WTC11 (cell line): Measurements from ENCODE around the gene SNX9.
"Not testable (repeated sequence)": the region's sequence is repeated elsewhere in the genome, so short reads cannot be mapped to it uniquely, and the experiment has no call there.

Experiments used
- ETV6 ChIP-seq: sonication (generic); formaldehyde crosslinking; IDR thresholded peaks from 2 replicates; pipeline ENCODE4 v1.8.1; 2022; ENCODE audit warnings: mild to moderate bottlenecking, missing genetic modification reagents
- FOXJ3 ChIP-seq: sonication (generic); formaldehyde crosslinking; IDR thresholded peaks from 2 replicates; pipeline ENCODE4 v1.9.0; 2021; ENCODE audit warnings: missing genetic modification reagents, mild to moderate bottlenecking, borderline replicate concordance
- FOXK1 ChIP-seq: sonication (generic); formaldehyde crosslinking; IDR thresholded peaks from 2 replicates; pipeline ENCODE4 v1.8.0; 2022; ENCODE audit warnings: mild to moderate bottlenecking, moderate library complexity, missing genetic modification reagents
- JUN ChIP-seq: sonication (generic); formaldehyde crosslinking; IDR thresholded peaks from 2 replicates; pipeline ENCODE4 v1.8.0; 2023; ENCODE audit warnings: mild to moderate bottlenecking, missing genetic modification reagents
- MXD4 ChIP-seq: fragments of 250-450 bp; sonication (Bioruptor Pico); IDR thresholded peaks from 2 replicates; pipeline ENCODE4 v1.8.0; 2021; ENCODE audit warnings: mild to moderate bottlenecking, moderate library complexity, borderline replicate concordance
- RELA ChIP-seq: sonication (generic); formaldehyde crosslinking; IDR thresholded peaks from 2 replicates; pipeline ENCODE4 v1.8.1; 2022; ENCODE audit warnings: missing genetic modification reagents, mild to moderate bottlenecking, borderline replicate concordance
- TEAD4 ChIP-seq: sonication (generic); formaldehyde crosslinking; IDR thresholded peaks from 2 replicates; pipeline ENCODE4 v1.8.0; 2022; ENCODE audit warnings: mild to moderate bottlenecking, missing genetic modification reagents
- TF ChIP-seq, protein P1 (sequence below): fragments of 200-600 bp; IDR thresholded peaks from 2 replicates; pipeline ENCODE4 v1.8.0; 2022; ENCODE audit warnings: antibody characterized with exemption
- TF ChIP-seq, protein P2 (sequence below): fragments of 250-450 bp; sonication (Bioruptor Pico); IDR thresholded peaks from 2 replicates; pipeline ENCODE4 v1.9.0; 2021; ENCODE audit warnings: mild to moderate bottlenecking
- TF ChIP-seq, protein P3 (sequence below): sonication (generic); formaldehyde crosslinking; conservative IDR thresholded peaks from 2 replicates; pipeline ENCODE4 v1.8.1; 2023; ENCODE audit warnings: mild to moderate bottlenecking, low read depth, missing genetic modification reagents, moderate library complexity
- TF ChIP-seq, protein P4 (sequence below): sonication (generic); formaldehyde crosslinking; IDR thresholded peaks from 2 replicates; pipeline ENCODE4 v1.8.0; 2022; ENCODE audit warnings: mild to moderate bottlenecking, missing genetic modification reagents
- TF ChIP-seq, protein P5 (sequence below): sonication (generic); formaldehyde crosslinking; IDR thresholded peaks from 2 replicates; pipeline ENCODE4 v1.8.0; 2022; ENCODE audit warnings: mild to moderate bottlenecking, missing genetic modification reagents
- TF ChIP-seq, protein P6 (sequence below): sonication (generic); formaldehyde crosslinking; IDR thresholded peaks from 2 replicates; pipeline ENCODE4 v1.8.1; 2023; ENCODE audit warnings: mild to moderate bottlenecking, missing genetic modification reagents

DNA sequence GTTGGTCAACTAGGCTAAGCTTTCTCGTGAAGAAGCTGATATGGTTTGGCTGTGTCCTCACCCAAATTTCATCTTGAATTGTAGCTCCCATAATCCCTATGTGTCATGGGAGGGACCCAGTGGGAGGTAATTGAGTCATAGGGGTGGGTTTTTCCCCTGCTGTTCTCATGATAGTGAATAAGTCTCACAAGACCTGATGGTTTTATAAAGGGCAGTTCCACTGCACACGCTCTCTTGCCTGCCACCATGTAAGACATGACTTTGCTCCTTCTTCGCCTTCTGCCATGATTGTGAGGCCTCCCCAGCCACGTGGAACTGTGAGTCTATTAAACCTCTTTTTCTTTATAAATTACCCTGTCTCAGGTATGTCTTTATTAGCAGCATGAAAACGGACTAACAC lies 29.0 kb upstream of the SNX9 start:
- not testable (repeated sequence) for TF ChIP-seq RELA; JUN; FOXK1; MXD4 (CRISPR knock-in tag); TEAD4; ETV6 (CRISPR knock-in tag); FOXJ3 (CRISPR knock-in tag)
- TF ChIP-seq, protein P1, sequence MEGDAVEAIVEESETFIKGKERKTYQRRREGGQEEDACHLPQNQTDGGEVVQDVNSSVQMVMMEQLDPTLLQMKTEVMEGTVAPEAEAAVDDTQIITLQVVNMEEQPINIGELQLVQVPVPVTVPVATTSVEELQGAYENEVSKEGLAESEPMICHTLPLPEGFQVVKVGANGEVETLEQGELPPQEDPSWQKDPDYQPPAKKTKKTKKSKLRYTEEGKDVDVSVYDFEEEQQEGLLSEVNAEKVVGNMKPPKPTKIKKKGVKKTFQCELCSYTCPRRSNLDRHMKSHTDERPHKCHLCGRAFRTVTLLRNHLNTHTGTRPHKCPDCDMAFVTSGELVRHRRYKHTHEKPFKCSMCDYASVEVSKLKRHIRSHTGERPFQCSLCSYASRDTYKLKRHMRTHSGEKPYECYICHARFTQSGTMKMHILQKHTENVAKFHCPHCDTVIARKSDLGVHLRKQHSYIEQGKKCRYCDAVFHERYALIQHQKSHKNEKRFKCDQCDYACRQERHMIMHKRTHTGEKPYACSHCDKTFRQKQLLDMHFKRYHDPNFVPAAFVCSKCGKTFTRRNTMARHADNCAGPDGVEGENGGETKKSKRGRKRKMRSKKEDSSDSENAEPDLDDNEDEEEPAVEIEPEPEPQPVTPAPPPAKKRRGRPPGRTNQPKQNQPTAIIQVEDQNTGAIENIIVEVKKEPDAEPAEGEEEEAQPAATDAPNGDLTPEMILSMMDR: not testable (repeated sequence)
- TF ChIP-seq, protein P2, sequence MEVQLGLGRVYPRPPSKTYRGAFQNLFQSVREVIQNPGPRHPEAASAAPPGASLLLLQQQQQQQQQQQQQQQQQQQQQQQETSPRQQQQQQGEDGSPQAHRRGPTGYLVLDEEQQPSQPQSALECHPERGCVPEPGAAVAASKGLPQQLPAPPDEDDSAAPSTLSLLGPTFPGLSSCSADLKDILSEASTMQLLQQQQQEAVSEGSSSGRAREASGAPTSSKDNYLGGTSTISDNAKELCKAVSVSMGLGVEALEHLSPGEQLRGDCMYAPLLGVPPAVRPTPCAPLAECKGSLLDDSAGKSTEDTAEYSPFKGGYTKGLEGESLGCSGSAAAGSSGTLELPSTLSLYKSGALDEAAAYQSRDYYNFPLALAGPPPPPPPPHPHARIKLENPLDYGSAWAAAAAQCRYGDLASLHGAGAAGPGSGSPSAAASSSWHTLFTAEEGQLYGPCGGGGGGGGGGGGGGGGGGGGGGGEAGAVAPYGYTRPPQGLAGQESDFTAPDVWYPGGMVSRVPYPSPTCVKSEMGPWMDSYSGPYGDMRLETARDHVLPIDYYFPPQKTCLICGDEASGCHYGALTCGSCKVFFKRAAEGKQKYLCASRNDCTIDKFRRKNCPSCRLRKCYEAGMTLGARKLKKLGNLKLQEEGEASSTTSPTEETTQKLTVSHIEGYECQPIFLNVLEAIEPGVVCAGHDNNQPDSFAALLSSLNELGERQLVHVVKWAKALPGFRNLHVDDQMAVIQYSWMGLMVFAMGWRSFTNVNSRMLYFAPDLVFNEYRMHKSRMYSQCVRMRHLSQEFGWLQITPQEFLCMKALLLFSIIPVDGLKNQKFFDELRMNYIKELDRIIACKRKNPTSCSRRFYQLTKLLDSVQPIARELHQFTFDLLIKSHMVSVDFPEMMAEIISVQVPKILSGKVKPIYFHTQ (CRISPR knock-in tag): not testable (repeated sequence)
- TF ChIP-seq, protein P3, sequence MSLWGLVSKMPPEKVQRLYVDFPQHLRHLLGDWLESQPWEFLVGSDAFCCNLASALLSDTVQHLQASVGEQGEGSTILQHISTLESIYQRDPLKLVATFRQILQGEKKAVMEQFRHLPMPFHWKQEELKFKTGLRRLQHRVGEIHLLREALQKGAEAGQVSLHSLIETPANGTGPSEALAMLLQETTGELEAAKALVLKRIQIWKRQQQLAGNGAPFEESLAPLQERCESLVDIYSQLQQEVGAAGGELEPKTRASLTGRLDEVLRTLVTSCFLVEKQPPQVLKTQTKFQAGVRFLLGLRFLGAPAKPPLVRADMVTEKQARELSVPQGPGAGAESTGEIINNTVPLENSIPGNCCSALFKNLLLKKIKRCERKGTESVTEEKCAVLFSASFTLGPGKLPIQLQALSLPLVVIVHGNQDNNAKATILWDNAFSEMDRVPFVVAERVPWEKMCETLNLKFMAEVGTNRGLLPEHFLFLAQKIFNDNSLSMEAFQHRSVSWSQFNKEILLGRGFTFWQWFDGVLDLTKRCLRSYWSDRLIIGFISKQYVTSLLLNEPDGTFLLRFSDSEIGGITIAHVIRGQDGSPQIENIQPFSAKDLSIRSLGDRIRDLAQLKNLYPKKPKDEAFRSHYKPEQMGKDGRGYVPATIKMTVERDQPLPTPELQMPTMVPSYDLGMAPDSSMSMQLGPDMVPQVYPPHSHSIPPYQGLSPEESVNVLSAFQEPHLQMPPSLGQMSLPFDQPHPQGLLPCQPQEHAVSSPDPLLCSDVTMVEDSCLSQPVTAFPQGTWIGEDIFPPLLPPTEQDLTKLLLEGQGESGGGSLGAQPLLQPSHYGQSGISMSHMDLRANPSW: not testable (repeated sequence)
- TF ChIP-seq, protein P4, sequence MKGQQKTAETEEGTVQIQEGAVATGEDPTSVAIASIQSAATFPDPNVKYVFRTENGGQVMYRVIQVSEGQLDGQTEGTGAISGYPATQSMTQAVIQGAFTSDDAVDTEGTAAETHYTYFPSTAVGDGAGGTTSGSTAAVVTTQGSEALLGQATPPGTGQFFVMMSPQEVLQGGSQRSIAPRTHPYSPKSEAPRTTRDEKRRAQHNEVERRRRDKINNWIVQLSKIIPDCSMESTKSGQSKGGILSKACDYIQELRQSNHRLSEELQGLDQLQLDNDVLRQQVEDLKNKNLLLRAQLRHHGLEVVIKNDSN: not testable (repeated sequence)
- TF ChIP-seq, protein P5, sequence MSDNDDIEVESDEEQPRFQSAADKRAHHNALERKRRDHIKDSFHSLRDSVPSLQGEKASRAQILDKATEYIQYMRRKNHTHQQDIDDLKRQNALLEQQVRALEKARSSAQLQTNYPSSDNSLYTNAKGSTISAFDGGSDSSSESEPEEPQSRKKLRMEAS (CRISPR knock-in tag): not testable (repeated sequence)
- TF ChIP-seq, protein P6, sequence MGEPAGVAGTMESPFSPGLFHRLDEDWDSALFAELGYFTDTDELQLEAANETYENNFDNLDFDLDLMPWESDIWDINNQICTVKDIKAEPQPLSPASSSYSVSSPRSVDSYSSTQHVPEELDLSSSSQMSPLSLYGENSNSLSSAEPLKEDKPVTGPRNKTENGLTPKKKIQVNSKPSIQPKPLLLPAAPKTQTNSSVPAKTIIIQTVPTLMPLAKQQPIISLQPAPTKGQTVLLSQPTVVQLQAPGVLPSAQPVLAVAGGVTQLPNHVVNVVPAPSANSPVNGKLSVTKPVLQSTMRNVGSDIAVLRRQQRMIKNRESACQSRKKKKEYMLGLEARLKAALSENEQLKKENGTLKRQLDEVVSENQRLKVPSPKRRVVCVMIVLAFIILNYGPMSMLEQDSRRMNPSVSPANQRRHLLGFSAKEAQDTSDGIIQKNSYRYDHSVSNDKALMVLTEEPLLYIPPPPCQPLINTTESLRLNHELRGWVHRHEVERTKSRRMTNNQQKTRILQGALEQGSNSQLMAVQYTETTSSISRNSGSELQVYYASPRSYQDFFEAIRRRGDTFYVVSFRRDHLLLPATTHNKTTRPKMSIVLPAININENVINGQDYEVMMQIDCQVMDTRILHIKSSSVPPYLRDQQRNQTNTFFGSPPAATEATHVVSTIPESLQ (CRISPR knock-in tag): not testable (repeated sequence)
